ENCODE results near the gene STMN3.
"Not testable (repeated sequence)": the region's sequence is repeated elsewhere in the genome, so short reads cannot be mapped to it uniquely, and the experiment has no call there.

Gene STMN3

DNA sequence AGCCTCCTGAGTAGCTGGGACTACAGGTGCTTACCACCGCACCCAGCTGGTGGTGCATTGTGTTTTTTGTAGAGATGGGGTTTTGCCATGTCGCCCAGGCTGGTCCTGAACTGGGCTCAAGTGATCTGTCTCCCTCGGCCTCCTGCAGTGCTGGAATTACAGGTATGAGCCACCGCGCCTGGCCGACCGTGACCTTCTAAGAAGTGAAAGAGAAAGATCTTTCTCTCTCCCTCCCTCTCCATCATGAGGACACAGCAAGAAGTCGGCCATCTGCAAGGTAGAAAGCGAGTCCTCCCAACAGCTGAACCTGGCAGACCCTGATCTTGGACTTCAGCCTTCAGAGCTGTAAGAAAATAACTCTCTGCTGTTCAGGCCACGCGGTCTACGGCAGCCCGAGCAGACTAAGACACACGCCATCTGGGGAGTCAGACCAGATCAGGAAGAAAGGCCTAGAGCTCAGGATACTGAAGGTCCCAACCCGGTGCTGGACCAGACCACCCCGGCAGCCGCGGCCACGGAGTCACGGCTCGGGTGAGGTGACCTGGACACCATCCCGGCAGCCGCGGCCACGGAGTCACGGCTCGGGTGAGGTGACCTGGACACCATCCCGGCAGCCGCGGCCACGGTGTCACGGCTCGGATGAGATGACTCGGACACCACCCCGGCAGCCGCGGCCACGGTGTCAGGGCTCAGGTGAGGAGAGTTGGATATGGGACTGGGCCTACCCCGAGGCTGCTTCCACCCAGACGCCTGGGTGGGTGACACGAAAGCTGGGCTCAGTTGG, 35.9 kb downstream of the STMN3 start:
- no peak for DNase-seq
- Histone ChIP-seq H3K36me3 (ENCODE audit: control insufficient read depth, insufficient read depth, low read length) (peaks cover 6% of the 10 kb centered on the region), H3K4me1 (ENCODE audit: control insufficient read depth, low read depth, low read length) (no peaks in the 10 kb centered on the region), H2AK5ac (ENCODE audit: low read length) (no peak overlapping the region), H2BK15ac (replicated peaks; ENCODE audit: low read depth) (no peak overlapping the region), H3K18ac (ENCODE audit: low read length) (no peak overlapping the region), H3K23ac (ENCODE audit: low read length) (no peak overlapping the region), H3K4me2 (ENCODE audit: low read length) (no peak overlapping the region), H2BK5ac (ENCODE audit: low read length) (no peak overlapping the region), H3K27me3 (ENCODE audit: insufficient read depth, low read length, poor library complexity) (no peaks in the 10 kb centered on the region), H2BK120ac (ENCODE audit: low read depth, low read length) (no peak overlapping the region), H4K8ac (ENCODE audit: low read depth, low read length) (no peak overlapping the region), H3K9ac (ENCODE audit: low read length) (no peak overlapping the region), H3K56ac (ENCODE audit: low read length) (no peak overlapping the region), H4K5ac (ENCODE audit: low read length) (no peak overlapping the region), H3K79me2 (ENCODE audit: control insufficient read depth, insufficient read depth, low read length) (peaks cover 20% of the 10 kb centered on the region), H3K4me3 (ENCODE audit: low read length) (no peak overlapping the region), H3K27ac (ENCODE audit: low read depth, low read length) (no peak overlapping the region), H3K79me1 (ENCODE audit: low read length) (peaks cover 20% of the 10 kb centered on the region), H3K4ac (ENCODE audit: low read depth, low read length) (no peak overlapping the region)
- no CpG with 5 or more reads among the region's 41 CpGs for WGBS (ENCODE audit: extremely low coverage, insufficient coverage, low lambda C conversion rate)

DNA sequence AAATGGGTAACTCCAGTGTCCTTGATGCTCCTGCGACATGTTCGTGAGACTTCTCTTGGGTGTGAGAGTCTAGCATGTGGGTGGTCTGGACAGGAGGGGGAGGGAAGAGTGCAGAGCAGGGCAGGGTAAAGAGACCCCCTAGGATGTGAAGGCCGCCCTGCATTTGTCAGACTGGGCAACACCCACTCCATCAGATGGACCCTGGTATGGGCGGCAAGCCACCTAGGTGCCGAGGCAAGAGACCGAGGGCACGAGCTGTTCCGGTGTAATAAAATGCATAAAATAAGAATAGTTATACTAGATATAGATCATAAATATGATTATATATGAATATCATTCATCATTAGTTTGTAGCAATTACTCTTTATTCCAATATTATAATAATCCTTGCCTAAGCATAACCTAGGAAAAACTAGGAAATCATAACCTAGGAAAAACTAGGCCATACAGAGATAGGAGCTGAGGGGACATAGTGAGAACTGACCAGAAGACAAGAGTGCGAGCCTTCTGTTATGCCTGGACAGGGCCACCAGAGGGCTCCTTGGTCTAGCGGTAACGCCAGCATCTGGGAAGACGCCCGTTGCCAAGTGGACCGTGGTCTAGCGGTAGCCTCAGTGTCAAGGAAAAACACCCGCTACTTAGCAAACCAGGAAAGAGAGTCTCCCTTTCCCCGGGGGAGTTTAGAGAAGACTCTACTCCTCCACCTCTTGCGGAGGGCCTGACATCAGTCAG, 39.2 kb downstream of the STMN3 start:
- H3K79me1 ChIP-seq (ENCODE audit: low read length): peaks cover 12% of the 10 kb centered on the region
- H3K27ac ChIP-seq (ENCODE audit: low read depth, low read length); H3K27me3 ChIP-seq (ENCODE audit: insufficient read depth, low read length, poor library complexity); H2BK120ac ChIP-seq (ENCODE audit: low read depth, low read length); H3K36me3 ChIP-seq (ENCODE audit: control insufficient read depth, insufficient read depth, low read length); H3K9ac ChIP-seq (ENCODE audit: low read length); H3K4me1 ChIP-seq (ENCODE audit: control insufficient read depth, low read depth, low read length); H3K56ac ChIP-seq (ENCODE audit: low read length); H3K4me2 ChIP-seq (ENCODE audit: low read length); H2AK5ac ChIP-seq (ENCODE audit: low read length); H2BK5ac ChIP-seq (ENCODE audit: low read length); DNase-seq; H3K4ac ChIP-seq (ENCODE audit: low read depth, low read length); H4K5ac ChIP-seq (ENCODE audit: low read length); H4K8ac ChIP-seq (ENCODE audit: low read depth, low read length); H3K79me2 ChIP-seq (ENCODE audit: control insufficient read depth, insufficient read depth, low read length); H3K23ac ChIP-seq (ENCODE audit: low read length); H3K4me3 ChIP-seq (ENCODE audit: low read length); H3K18ac ChIP-seq (ENCODE audit: low read length); H2BK15ac ChIP-seq (replicated peaks; ENCODE audit: low read depth): not testable (repeated sequence)
- no CpG with 5 or more reads among the region's 18 CpGs for WGBS (ENCODE audit: extremely low coverage, insufficient coverage, low lambda C conversion rate)

DNA sequence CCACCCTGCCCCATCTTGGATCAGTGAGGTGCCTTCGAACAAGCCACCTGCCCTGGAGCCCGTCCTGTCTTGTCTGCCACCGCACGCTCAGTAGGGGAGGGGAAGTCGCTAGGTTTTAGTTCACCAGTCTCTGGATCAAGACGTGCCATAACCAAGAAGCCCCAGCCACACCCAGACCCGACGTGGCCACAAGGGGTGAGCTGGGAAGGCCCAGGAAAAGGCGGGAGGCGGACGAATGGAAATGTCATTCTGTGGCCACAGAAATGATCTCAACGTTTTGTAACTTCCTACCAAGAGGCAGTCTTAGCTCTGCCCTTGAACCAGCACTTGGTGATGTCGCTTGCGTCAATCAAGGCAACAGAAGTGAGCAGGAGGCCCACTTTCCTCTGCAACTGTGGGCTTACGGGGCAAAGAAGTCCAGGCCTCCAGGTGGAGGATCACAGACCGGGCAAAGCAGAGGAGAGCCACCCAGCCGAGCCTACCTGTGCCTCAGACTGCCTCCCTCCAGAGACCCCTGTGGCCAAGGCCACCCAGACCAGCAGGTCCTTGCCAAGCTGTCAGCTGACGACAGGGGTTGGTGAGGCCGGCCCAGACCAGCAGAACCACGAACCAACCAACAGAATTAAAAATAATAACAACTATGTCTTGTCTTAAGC, 40.8 kb downstream of the STMN3 start:
- Histone ChIP-seq H4K8ac (ENCODE audit: low read depth, low read length) (no peak overlapping the region), H3K27me3 (ENCODE audit: insufficient read depth, low read length, poor library complexity) (no peaks in the 10 kb centered on the region), H3K27ac (ENCODE audit: low read depth, low read length) (no peak overlapping the region), H2AK5ac (ENCODE audit: low read length) (no peak overlapping the region), H3K4ac (ENCODE audit: low read depth, low read length) (no peak overlapping the region), H3K56ac (ENCODE audit: low read length) (no peak overlapping the region), H3K4me3 (ENCODE audit: low read length) (no peak overlapping the region), H3K18ac (ENCODE audit: low read length) (no peak overlapping the region), H2BK15ac (replicated peaks; ENCODE audit: low read depth) (no peak overlapping the region), H3K4me1 (ENCODE audit: control insufficient read depth, low read depth, low read length) (no peaks in the 10 kb centered on the region), H4K5ac (ENCODE audit: low read length) (no peak overlapping the region), H3K4me2 (ENCODE audit: low read length) (no peak overlapping the region), H2BK5ac (ENCODE audit: low read length) (no peak overlapping the region), H3K9ac (ENCODE audit: low read length) (no peak overlapping the region), H2BK120ac (ENCODE audit: low read depth, low read length) (no peak overlapping the region), H3K79me2 (ENCODE audit: control insufficient read depth, insufficient read depth, low read length) (no peaks in the 10 kb centered on the region), H3K79me1 (ENCODE audit: low read length) (peaks cover 6% of the 10 kb centered on the region), H3K36me3 (ENCODE audit: control insufficient read depth, insufficient read depth, low read length) (peaks cover 2% of the 10 kb centered on the region), H3K23ac (ENCODE audit: low read length) (no peak overlapping the region)
- WGBS (ENCODE audit: extremely low coverage, insufficient coverage, low lambda C conversion rate): no CpG with 5 or more reads among the region's 20 CpGs
- DNase-seq: no peak

DNA sequence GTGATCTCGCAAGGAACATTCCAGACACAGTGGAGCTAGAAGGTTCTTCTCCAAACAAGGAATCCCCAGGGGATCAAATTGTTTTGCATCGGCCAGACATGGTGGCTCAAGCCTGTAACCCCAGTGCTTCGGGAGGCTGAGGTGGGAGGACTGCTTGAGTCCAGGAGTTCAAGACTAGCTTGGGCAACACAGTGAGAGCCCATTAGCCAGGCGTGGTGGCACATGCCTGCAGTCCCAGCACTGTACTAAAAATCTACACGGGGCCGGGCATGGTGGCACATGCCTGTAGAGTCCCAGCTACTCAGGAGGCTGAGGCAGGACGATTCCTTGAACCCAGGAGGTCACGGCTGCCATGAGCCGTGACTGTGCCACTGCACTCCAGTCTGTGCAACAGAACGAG, 41.6 kb downstream of the STMN3 start:
- Histone ChIP-seq H3K27ac (ENCODE audit: low read depth, low read length) (no peak overlapping the region), H2BK5ac (ENCODE audit: low read length) (no peak overlapping the region), H3K79me2 (ENCODE audit: control insufficient read depth, insufficient read depth, low read length) (no peaks in the 10 kb centered on the region), H3K79me1 (ENCODE audit: low read length) (peaks cover 6% of the 10 kb centered on the region), H4K8ac (ENCODE audit: low read depth, low read length) (no peak overlapping the region), H3K4ac (ENCODE audit: low read depth, low read length) (no peak overlapping the region), H3K4me3 (ENCODE audit: low read length) (no peak overlapping the region), H3K56ac (ENCODE audit: low read length) (no peak overlapping the region), H3K18ac (ENCODE audit: low read length) (no peak overlapping the region), H2BK15ac (replicated peaks; ENCODE audit: low read depth) (no peak overlapping the region), H3K9ac (ENCODE audit: low read length) (no peak overlapping the region), H3K4me2 (ENCODE audit: low read length) (no peak overlapping the region), H3K4me1 (ENCODE audit: control insufficient read depth, low read depth, low read length) (no peaks in the 10 kb centered on the region), H3K27me3 (ENCODE audit: insufficient read depth, low read length, poor library complexity) (no peaks in the 10 kb centered on the region), H2AK5ac (ENCODE audit: low read length) (no peak overlapping the region), H3K23ac (ENCODE audit: low read length) (no peak overlapping the region), H2BK120ac (ENCODE audit: low read depth, low read length) (no peak overlapping the region), H3K36me3 (ENCODE audit: control insufficient read depth, insufficient read depth, low read length) (peaks cover 2% of the 10 kb centered on the region), H4K5ac (ENCODE audit: low read length) (no peak overlapping the region)
- WGBS (ENCODE audit: extremely low coverage, insufficient coverage, low lambda C conversion rate): no CpG with 5 or more reads among the region's 10 CpGs
- no peak for DNase-seq

DNA sequence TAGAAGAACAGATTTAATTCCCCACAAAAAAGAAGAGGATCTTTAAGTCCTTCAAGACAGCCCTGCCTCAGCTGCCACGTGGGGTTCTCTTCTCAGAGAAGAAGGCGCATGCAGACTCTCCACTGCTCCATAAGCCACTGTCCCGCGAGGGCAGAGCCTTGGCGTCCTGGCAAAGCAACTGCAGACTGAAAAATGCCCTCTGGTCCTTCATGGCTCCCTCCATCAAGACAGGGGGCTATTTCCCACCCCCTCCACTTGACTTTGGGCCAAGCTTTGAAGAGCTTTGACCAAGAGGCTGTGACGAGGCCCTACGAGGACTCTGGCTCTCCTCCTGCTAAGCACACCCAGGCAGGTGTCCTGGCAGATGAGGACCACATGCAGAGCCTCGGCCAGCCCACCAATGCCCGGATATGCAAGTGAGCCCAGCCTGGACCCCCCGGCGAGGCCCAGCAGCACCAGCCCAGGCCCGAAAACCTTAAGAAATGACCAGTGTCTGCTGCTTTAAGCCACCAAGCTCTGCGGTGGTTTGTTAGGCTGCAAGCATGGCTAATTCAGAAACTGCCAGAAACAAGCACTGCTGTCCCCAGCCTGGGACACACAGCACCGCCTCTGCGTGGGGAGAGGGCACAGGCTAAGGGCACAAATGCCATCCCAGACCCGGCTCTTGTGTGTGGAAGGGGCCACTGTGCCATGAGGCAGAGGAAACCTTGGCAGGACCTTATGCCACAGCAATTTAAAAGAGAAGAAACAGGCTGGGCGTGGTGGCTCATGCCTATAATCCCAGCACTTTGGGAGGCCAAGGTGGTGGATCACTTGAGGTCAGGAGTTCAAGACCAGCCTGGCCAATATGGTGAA, 42.4 kb downstream of the STMN3 start:
- H2BK120ac ChIP-seq (ENCODE audit: low read depth, low read length): no peak overlapping the region
- H4K8ac ChIP-seq (ENCODE audit: low read depth, low read length): no peak overlapping the region
- H4K5ac ChIP-seq (ENCODE audit: low read length): no peak overlapping the region
- no peak overlapping the region for H3K56ac ChIP-seq (ENCODE audit: low read length)
- no peaks in the 10 kb centered on the region for H3K4me1 ChIP-seq (ENCODE audit: control insufficient read depth, low read depth, low read length)
- no peak overlapping the region for H3K23ac ChIP-seq (ENCODE audit: low read length)
- H3K18ac ChIP-seq (ENCODE audit: low read length): no peak overlapping the region
- H3K9ac ChIP-seq (ENCODE audit: low read length): no peak overlapping the region
- no peak overlapping the region for H2AK5ac ChIP-seq (ENCODE audit: low read length)
- WGBS (ENCODE audit: extremely low coverage, insufficient coverage, low lambda C conversion rate): no CpG with 5 or more reads among the region's 17 CpGs
- H3K4me2 ChIP-seq (ENCODE audit: low read length): no peak overlapping the region
- DNase-seq: no peak
- H3K27me3 ChIP-seq (ENCODE audit: insufficient read depth, low read length, poor library complexity): no peaks in the 10 kb centered on the region
- H3K79me2 ChIP-seq (ENCODE audit: control insufficient read depth, insufficient read depth, low read length): no peaks in the 10 kb centered on the region
- no peak overlapping the region for H3K27ac ChIP-seq (ENCODE audit: low read depth, low read length)
- H3K36me3 ChIP-seq (ENCODE audit: control insufficient read depth, insufficient read depth, low read length): peaks cover 2% of the 10 kb centered on the region
- no peak overlapping the region for H2BK5ac ChIP-seq (ENCODE audit: low read length)
- no peak overlapping the region for H3K4ac ChIP-seq (ENCODE audit: low read depth, low read length)
- H2BK15ac ChIP-seq (replicated peaks; ENCODE audit: low read depth): no peak overlapping the region
- H3K79me1 ChIP-seq (ENCODE audit: low read length): peaks cover 6% of the 10 kb centered on the region
- no peak overlapping the region for H3K4me3 ChIP-seq (ENCODE audit: low read length)

Measured in mesendoderm (in vitro differentiated cells).